Stimulated activated effector memory CD8-positive, alpha-beta T cell treated with anti-CD3 and anti-CD28 coated beads, Interleukin-12 subunit alpha, Interleukin-12 subunit beta, amount 100 ng/mL, for 72 hours (primary cell): ENCODE measurements around the gene BTBD10.
"Not testable (repeated sequence)": the region's sequence is repeated elsewhere in the genome, so short reads cannot be mapped to it uniquely, and the experiment has no call there.

ENCODE experiments used
- ATAC-seq: fragments of 150-1000 bp; cut with Tn5 transposase; 2 replicates; pipeline ENCODE4 v1.10.0; 2021
- DNase-seq, 2 donors: peaks; one replicate each; pipeline ENCODE4 v3.0.0; 2021 to 2022; ENCODE audit warnings: low spot score in 2 of 2
- H3K27ac Mint-ChIP-seq: one replicate; pipeline ENCODE4 v1.8.0; 2022; ENCODE audit warnings: mild to moderate bottlenecking, mixed read lengths
- H3K36me3 Mint-ChIP-seq: one replicate; pipeline ENCODE4 v1.8.0; 2022; ENCODE audit warnings: mild to moderate bottlenecking, mixed read lengths
- H3K4me1 Mint-ChIP-seq: one replicate; pipeline ENCODE4 v1.8.0; 2022; ENCODE audit warnings: mixed read lengths
- H3K4me3 Mint-ChIP-seq: one replicate; pipeline ENCODE4 v1.8.0; 2022; ENCODE audit warnings: mild to moderate bottlenecking, mixed read lengths
- H3K9me3 Mint-ChIP-seq: one replicate; pipeline ENCODE4 v1.8.0; 2022; ENCODE audit warnings: mixed read lengths

BTBD10 gene

GRCh38 chr11:13461291-13461690 lies 1.7 kb downstream of the BTBD10 start:
- Mint-ChIP-seq H3K27ac (peak overlapping the region; percentile 99), H3K4me1 (peaks cover 33% of the 10 kb centered on the region)

GRCh38 chr11:13450832-13451397 lies 12.1 kb downstream of the BTBD10 start:
- Mint-ChIP-seq H3K4me1 (peaks cover 44% of the 10 kb centered on the region), H3K9me3 (peaks cover 3% of the 10 kb centered on the region), H3K27ac (no peak overlapping the region), H3K36me3 (no peaks in the 10 kb centered on the region), H3K4me3 (no peak overlapping the region)
- DNase-seq (no peak), ATAC-seq (no peak)

More at GRCh38 chr11:13461291-13461690, 1.7 kb downstream of the BTBD10 start:
- H3K36me3 Mint-ChIP-seq = peaks cover 10% of the 10 kb centered on the region
- H3K4me3 Mint-ChIP-seq = peak overlapping the region; percentile 100
- H3K9me3 Mint-ChIP-seq = no peaks in the 10 kb centered on the region
- ATAC-seq = no peak
- DNase-seq = no peak

GRCh38 chr11:13449522-13449921 lies 13.5 kb downstream of the BTBD10 start:
- no peak overlapping the region for H3K4me3 Mint-ChIP-seq
- no peak for DNase-seq
- H3K9me3 Mint-ChIP-seq = peaks cover 3% of the 10 kb centered on the region
- no peak for ATAC-seq
- peaks cover 44% of the 10 kb centered on the region for H3K4me1 Mint-ChIP-seq
- H3K27ac Mint-ChIP-seq = no peak overlapping the region
- H3K36me3 Mint-ChIP-seq = no peaks in the 10 kb centered on the region

- H3K36me3 Mint-ChIP-seq = no peaks in the 10 kb centered on the region
- H3K4me3 Mint-ChIP-seq = no peak overlapping the region
- no peak for DNase-seq
- H3K4me1 Mint-ChIP-seq = peaks cover 44% of the 10 kb centered on the region
- peaks cover 3% of the 10 kb centered on the region for H3K9me3 Mint-ChIP-seq
- no peak overlapping the region for H3K27ac Mint-ChIP-seq
- no peak for ATAC-seq
Measured at GRCh38 chr11:13448876-13449275, 14.1 kb downstream of the BTBD10 start.

- no peaks in the 10 kb centered on the region for H3K36me3 Mint-ChIP-seq
- no peak for DNase-seq
- H3K4me1 Mint-ChIP-seq = peaks cover 44% of the 10 kb centered on the region
- H3K4me3 Mint-ChIP-seq = no peak overlapping the region
- no peak for ATAC-seq
- H3K27ac Mint-ChIP-seq = no peak overlapping the region
- peaks cover 3% of the 10 kb centered on the region for H3K9me3 Mint-ChIP-seq
Measured at GRCh38 chr11:13446444-13446843, 16.6 kb downstream of the BTBD10 start.

GRCh38 chr11:13445588-13445987 lies 17.4 kb downstream of the BTBD10 start:
- peaks cover 35% of the 10 kb centered on the region for H3K4me1 Mint-ChIP-seq
- H3K27ac Mint-ChIP-seq = no peak overlapping the region
- ATAC-seq = no peak
- H3K36me3 Mint-ChIP-seq = no peaks in the 10 kb centered on the region
- no peak for DNase-seq
- peaks cover 3% of the 10 kb centered on the region for H3K9me3 Mint-ChIP-seq
- H3K4me3 Mint-ChIP-seq = no peak overlapping the region

GRCh38 chr11:13440100-13440855 lies 22.7 kb downstream of the BTBD10 start:
- Mint-ChIP-seq H3K27ac (no peak overlapping the region), H3K36me3 (no peaks in the 10 kb centered on the region), H3K9me3 (no peaks in the 10 kb centered on the region), H3K4me1 (peaks cover 26% of the 10 kb centered on the region), H3K4me3 (no peak overlapping the region)
- no peak for DNase-seq
- peak; percentile 81 for ATAC-seq

GRCh38 chr11:13438291-13438690 lies 24.7 kb downstream of the BTBD10 start:
- peaks cover 36% of the 10 kb centered on the region for H3K4me1 Mint-ChIP-seq

GRCh38 chr11:13436836-13437235 lies 26.2 kb downstream of the BTBD10 start:
- H3K27ac Mint-ChIP-seq, ATAC-seq, H3K9me3 Mint-ChIP-seq, DNase-seq, H3K4me3 Mint-ChIP-seq, H3K36me3 Mint-ChIP-seq: not testable (repeated sequence)
- H3K4me1 Mint-ChIP-seq = peaks cover 33% of the 10 kb centered on the region

More at GRCh38 chr11:13438291-13438690, 24.7 kb downstream of the BTBD10 start:
- no peak overlapping the region for H3K4me3 Mint-ChIP-seq
- H3K36me3 Mint-ChIP-seq = no peaks in the 10 kb centered on the region
- no peaks in the 10 kb centered on the region for H3K9me3 Mint-ChIP-seq
- ATAC-seq = no peak
- DNase-seq = no peak
- H3K27ac Mint-ChIP-seq = no peak overlapping the region

- Mint-ChIP-seq H3K4me3 (no peak overlapping the region), H3K36me3 (no peaks in the 10 kb centered on the region), H3K4me1 (peaks cover 36% of the 10 kb centered on the region), H3K9me3 (no peaks in the 10 kb centered on the region), H3K27ac (no peak overlapping the region)
- ATAC-seq (no peak), DNase-seq (no peak)
Measured at GRCh38 chr11:13434247-13435205, 28.5 kb downstream of the BTBD10 start.

GRCh38 chr11:13433437-13433836 lies 29.6 kb downstream of the BTBD10 start:
- Mint-ChIP-seq H3K27ac (no peak overlapping the region), H3K4me3 (no peak overlapping the region), H3K4me1 (peaks cover 41% of the 10 kb centered on the region), H3K36me3 (no peaks in the 10 kb centered on the region), H3K9me3 (no peaks in the 10 kb centered on the region)
- DNase-seq = no peak
- no peak for ATAC-seq

GRCh38 chr11:13429836-13430235 lies 33.2 kb downstream of the BTBD10 start:
- H3K27ac Mint-ChIP-seq = no peak overlapping the region
- peaks cover 31% of the 10 kb centered on the region for H3K4me1 Mint-ChIP-seq
- ATAC-seq = no peak
- no peaks in the 10 kb centered on the region for H3K36me3 Mint-ChIP-seq
- DNase-seq = no peak
- peaks cover 6% of the 10 kb centered on the region for H3K9me3 Mint-ChIP-seq
- no peak overlapping the region for H3K4me3 Mint-ChIP-seq

GRCh38 chr11:13429288-13429687 lies 33.7 kb downstream of the BTBD10 start:
- H3K9me3 Mint-ChIP-seq = peaks cover 6% of the 10 kb centered on the region
- ATAC-seq (no peak), DNase-seq (no peak)
- H3K27ac Mint-ChIP-seq = no peak overlapping the region
- H3K4me1 Mint-ChIP-seq = peaks cover 31% of the 10 kb centered on the region
- no peaks in the 10 kb centered on the region for H3K36me3 Mint-ChIP-seq
- H3K4me3 Mint-ChIP-seq = no peak overlapping the region

- Mint-ChIP-seq H3K4me3 (no peak overlapping the region), H3K9me3 (peaks cover 6% of the 10 kb centered on the region), H3K27ac (no peak overlapping the region), H3K4me1 (peaks cover 24% of the 10 kb centered on the region), H3K36me3 (no peaks in the 10 kb centered on the region)
- DNase-seq = no peak
- ATAC-seq = no peak
Measured at GRCh38 chr11:13427440-13427839, 35.6 kb downstream of the BTBD10 start.

- Mint-ChIP-seq H3K9me3 (peaks cover 6% of the 10 kb centered on the region), H3K27ac (no peak overlapping the region), H3K4me3 (no peak overlapping the region), H3K4me1 (peaks cover 9% of the 10 kb centered on the region), H3K36me3 (peaks cover 17% of the 10 kb centered on the region)
- no peak for DNase-seq
- no peak for ATAC-seq
Measured at GRCh38 chr11:13423372-13423771, 39.6 kb downstream of the BTBD10 start.
